ENCODE measurements around the gene CRYAA. TPM values are rescaled to one million over a fixed set of nuclear protein-coding genes. Genes with fewer than 3 reads are reported as not detected.
"Not testable (repeated sequence)": the region's sequence is repeated elsewhere in the genome, so short reads cannot be mapped to it uniquely, and the experiment has no call there.

The CRYAA gene
- total RNA-seq, 1 experiment from 2014 or later, result not detected

- ATAC-seq, result not testable (repeated sequence)
Observed at GRCh38 chr21:43164823-43165222, 4.0 kb upstream of the CRYAA start.

GRCh38 chr21:43165734-43166133 lies 3.1 kb upstream of the CRYAA start:
- H3K9me3 Mint-ChIP-seq; H3K27ac Mint-ChIP-seq; H3K36me3 Mint-ChIP-seq; H3K4me1 Mint-ChIP-seq; H3K4me3 Mint-ChIP-seq; CTCF ChIA-PET; POLR2A ChIA-PET; H3K27me3 Mint-ChIP-seq (ENCODE audit: low read depth); DNase-seq (ENCODE audit: low spot score): not testable (repeated sequence)
- ATAC-seq, result peak; percentile 57

More at GRCh38 chr21:43164823-43165222, 4.0 kb upstream of the CRYAA start:
- H3K9me3 Mint-ChIP-seq; CTCF ChIA-PET; DNase-seq (ENCODE audit: low spot score); H3K4me3 Mint-ChIP-seq; H3K36me3 Mint-ChIP-seq; H3K27me3 Mint-ChIP-seq (ENCODE audit: low read depth); H3K27ac Mint-ChIP-seq; H3K4me1 Mint-ChIP-seq; POLR2A ChIA-PET: not testable (repeated sequence)

DNA sequence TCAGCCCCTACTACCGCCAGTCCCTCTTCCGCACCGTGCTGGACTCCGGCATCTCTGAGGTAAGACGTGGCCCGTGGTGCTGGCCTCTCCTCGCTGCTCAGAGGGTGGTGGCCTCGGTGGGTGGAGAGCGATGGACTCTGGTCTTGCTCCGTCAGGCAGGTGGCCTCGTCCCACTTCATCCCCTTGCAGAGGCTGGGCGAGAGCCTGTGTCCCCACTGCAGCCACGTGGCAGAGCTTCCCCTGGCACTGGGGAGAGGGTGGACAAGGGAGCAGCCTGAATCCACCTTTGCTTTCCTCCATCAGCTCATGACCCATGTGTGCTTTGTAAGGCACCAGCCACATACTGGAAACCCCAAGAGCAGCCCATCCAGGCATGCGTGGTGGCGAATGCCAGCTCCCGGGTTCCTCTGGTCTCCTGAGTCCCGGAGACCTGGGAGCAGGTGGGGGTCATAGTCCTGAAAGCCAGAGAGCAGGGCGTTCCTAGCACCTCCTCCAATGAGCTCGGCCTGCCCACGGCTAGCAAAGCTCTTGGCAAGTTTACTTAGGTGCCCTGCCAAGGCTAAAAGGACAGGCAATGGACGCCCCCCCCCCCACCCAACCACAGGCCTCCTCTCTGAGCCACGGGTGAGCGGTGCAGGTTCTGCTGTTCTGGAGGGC lies 550 bp downstream of the CRYAA start:
- H3K4me1 Mint-ChIP-seq; H3K27ac Mint-ChIP-seq; CTCF ChIA-PET; POLR2A ChIA-PET; H3K27me3 Mint-ChIP-seq (ENCODE audit: low read depth); DNase-seq (ENCODE audit: low spot score); H3K9me3 Mint-ChIP-seq; H3K36me3 Mint-ChIP-seq; ATAC-seq; H3K4me3 Mint-ChIP-seq: not testable (repeated sequence)

- POLR2A ChIA-PET; ATAC-seq; H3K4me3 Mint-ChIP-seq; H3K27me3 Mint-ChIP-seq (ENCODE audit: low read depth); DNase-seq (ENCODE audit: low spot score); H3K4me1 Mint-ChIP-seq; CTCF ChIA-PET; H3K36me3 Mint-ChIP-seq; H3K27ac Mint-ChIP-seq; H3K9me3 Mint-ChIP-seq: not testable (repeated sequence)
Observed at GRCh38 chr21:43169891-43170290, 1.1 kb downstream of the CRYAA start.

GRCh38 chr21:43172812-43173211 lies 4.0 kb downstream of the CRYAA start:
- H3K36me3 Mint-ChIP-seq; DNase-seq (ENCODE audit: low spot score); POLR2A ChIA-PET; H3K27me3 Mint-ChIP-seq (ENCODE audit: low read depth); H3K27ac Mint-ChIP-seq; CTCF ChIA-PET; H3K4me3 Mint-ChIP-seq; H3K4me1 Mint-ChIP-seq; H3K9me3 Mint-ChIP-seq: not testable (repeated sequence)
- peak; percentile 47 for ATAC-seq

GRCh38 chr21:43173438-43173837 lies 4.6 kb downstream of the CRYAA start:
- H3K36me3 Mint-ChIP-seq; H3K27me3 Mint-ChIP-seq (ENCODE audit: low read depth); ATAC-seq; H3K27ac Mint-ChIP-seq; H3K4me1 Mint-ChIP-seq; H3K9me3 Mint-ChIP-seq; CTCF ChIA-PET; H3K4me3 Mint-ChIP-seq; POLR2A ChIA-PET: not testable (repeated sequence)
- DNase-seq (ENCODE audit: low spot score), result peak; percentile 1

DNA sequence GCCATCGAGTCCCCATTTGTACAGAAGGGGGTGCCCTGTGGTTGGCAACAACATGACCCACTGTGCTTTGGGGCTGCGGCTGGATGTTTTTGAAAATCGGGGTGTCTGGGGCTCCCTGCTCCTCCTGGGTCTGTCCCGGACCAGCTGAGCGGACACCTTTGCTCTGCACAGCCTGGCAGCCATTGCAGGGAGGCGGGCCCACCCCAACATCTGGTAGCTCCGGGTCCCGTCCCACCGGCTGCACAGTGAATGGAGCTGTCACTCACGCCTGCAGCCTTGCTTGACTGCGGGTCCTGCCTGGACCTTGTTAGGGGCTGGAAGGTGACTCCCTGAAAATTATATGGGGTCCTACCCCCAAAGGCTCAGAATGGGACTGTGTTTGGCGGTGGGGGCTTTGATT lies 5.1 kb downstream of the CRYAA start:
- H3K4me3 Mint-ChIP-seq; ATAC-seq; POLR2A ChIA-PET; CTCF ChIA-PET; H3K27ac Mint-ChIP-seq; H3K27me3 Mint-ChIP-seq (ENCODE audit: low read depth); H3K9me3 Mint-ChIP-seq; H3K4me1 Mint-ChIP-seq; H3K36me3 Mint-ChIP-seq: not testable (repeated sequence)
- peak; percentile 10 for DNase-seq (ENCODE audit: low spot score)

GRCh38 chr21:43174998-43175397 lies 6.2 kb downstream of the CRYAA start:
- DNase-seq (ENCODE audit: low spot score); H3K4me3 Mint-ChIP-seq; H3K27ac Mint-ChIP-seq; H3K27me3 Mint-ChIP-seq (ENCODE audit: low read depth); CTCF ChIA-PET; H3K9me3 Mint-ChIP-seq; H3K4me1 Mint-ChIP-seq; H3K36me3 Mint-ChIP-seq; POLR2A ChIA-PET; ATAC-seq: not testable (repeated sequence)

DNA sequence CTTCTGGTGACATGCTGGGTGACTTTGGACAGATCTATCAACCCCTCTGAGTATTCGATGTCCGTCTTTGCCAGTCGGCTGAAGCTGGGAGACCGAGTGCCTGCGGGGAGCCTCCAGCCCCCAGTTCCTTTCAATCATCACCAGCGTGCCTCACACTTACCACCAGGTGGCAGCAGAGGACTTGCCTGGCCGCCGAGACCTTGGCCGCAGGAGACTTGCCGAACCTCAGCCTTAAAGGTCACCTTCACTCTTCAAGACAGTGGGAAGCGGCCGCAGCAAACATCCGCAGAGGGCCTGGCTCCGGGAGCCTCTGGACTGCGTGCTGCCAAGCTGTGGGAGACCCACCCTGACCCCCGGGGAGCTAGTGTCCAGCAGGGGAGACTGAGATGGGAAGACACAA lies 7.8 kb downstream of the CRYAA start:
- ATAC-seq, result peak; percentile 54
- DNase-seq (ENCODE audit: low spot score); H3K36me3 Mint-ChIP-seq; CTCF ChIA-PET; H3K4me3 Mint-ChIP-seq; H3K27me3 Mint-ChIP-seq (ENCODE audit: low read depth); H3K9me3 Mint-ChIP-seq; H3K4me1 Mint-ChIP-seq; POLR2A ChIA-PET; H3K27ac Mint-ChIP-seq: not testable (repeated sequence)

- POLR2A ChIA-PET; H3K4me1 Mint-ChIP-seq; H3K4me3 Mint-ChIP-seq; H3K27me3 Mint-ChIP-seq (ENCODE audit: low read depth); H3K27ac Mint-ChIP-seq; DNase-seq (ENCODE audit: low spot score); H3K9me3 Mint-ChIP-seq; H3K36me3 Mint-ChIP-seq; CTCF ChIA-PET: not testable (repeated sequence)
- ATAC-seq, result peak; percentile 49
Observed at GRCh38 chr21:43177043-43177906, 8.5 kb downstream of the CRYAA start.

DNA sequence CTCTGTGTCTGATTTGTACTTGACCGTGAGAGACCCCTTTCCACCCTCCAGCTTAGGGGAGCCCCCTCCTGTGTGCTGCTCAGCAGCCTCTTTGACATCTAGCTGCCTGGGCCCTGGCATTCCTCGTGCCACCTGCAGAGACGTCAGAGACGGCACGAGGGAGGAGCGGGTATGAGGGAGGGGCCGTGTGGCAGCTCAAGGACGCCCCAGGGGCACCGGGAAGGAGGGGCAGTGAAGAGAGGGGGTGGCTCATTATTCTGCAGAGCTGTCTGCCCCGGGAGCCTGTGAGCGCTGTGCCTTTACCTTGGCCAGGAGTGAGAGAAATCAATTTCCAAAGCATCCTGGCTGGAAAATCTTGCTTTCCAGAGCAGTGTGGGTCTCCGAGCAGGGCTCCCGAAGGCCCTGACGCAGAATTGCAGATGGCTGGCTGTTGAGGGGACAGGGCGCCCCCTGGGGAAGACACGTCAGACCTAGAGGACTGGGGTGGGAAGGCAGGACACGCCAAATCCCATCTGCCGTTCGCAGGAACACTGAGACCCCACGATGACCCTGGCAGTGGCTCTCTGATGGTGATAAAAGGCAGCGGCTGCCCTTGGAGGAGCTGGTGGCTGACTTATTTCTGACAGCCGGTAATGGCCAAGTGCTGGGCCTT lies 9.5 kb downstream of the CRYAA start:
- peak; percentile 41 for ATAC-seq
- H3K9me3 Mint-ChIP-seq, CTCF ChIA-PET: not testable (repeated sequence)

DNA sequence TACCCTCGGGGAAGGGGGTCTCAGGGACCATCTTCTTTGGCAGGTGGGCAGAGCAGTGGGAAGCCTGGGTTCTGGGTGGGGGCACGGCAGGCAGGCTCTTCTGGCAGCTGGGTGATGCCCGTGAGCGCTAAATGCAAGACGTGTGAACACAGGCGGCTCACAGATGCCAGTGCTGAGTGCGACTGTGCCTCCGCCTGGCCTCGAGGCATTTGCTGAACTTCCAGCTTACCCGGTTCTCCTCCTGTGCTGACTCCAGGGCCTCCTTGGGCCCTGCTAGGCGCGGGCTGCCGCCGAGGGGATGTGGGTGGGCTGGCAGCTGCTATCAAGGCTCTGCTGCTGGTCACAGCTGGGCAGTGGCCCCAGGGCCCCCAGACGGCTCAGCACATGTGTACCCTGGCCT lies 12.2 kb downstream of the CRYAA start:
- POLR2A ChIA-PET, result not testable (repeated sequence)

More for the DNA sequence above, 9.5 kb downstream of the CRYAA start:
- H3K4me1 Mint-ChIP-seq; H3K27me3 Mint-ChIP-seq (ENCODE audit: low read depth); POLR2A ChIA-PET; H3K27ac Mint-ChIP-seq; H3K36me3 Mint-ChIP-seq; H3K4me3 Mint-ChIP-seq; DNase-seq (ENCODE audit: low spot score): not testable (repeated sequence)

More for the DNA sequence above, 12.2 kb downstream of the CRYAA start:
- ATAC-seq; CTCF ChIA-PET; H3K27me3 Mint-ChIP-seq (ENCODE audit: low read depth); DNase-seq (ENCODE audit: low spot score); H3K4me1 Mint-ChIP-seq; H3K4me3 Mint-ChIP-seq; H3K27ac Mint-ChIP-seq; H3K36me3 Mint-ChIP-seq; H3K9me3 Mint-ChIP-seq: not testable (repeated sequence)

Measured in WTC11 (cell line).